ENCODE measurements around the gene UPB1. TPM values are rescaled to one million over a fixed set of nuclear protein-coding genes. Genes with fewer than 3 reads are reported as not detected.

UPB1 gene
- total RNA-seq, 4 donors from 2014 or later: 0.57 TPM; not detected in 3

GRCh38 chr22:24513378-24514240 lies 18.5 kb downstream of the UPB1 start:
- TF ChIP-seq CTCF (IDR thresholded peaks at IDR 0.05): no peak
- no peak for TF ChIP-seq POLR2A (IDR thresholded peaks at IDR 0.05)
- no peak for DNase-seq
- WGBS, 2 donors: 88 to 95% methylated on average over 6 to 8 of the region's 9 CpGs
- Histone ChIP-seq H3K4me1 (peaks cover 10 to 40% (median 16%) of the 10 kb centered on the region in 3 donors), H3K27ac (no peak overlapping the region), H3K27me3 (peaks cover 0 to 31% (median 0%) of the 10 kb centered on the region in 4 donors), H3K4me3 (no peak overlapping the region), H3K36me3 (no peaks in the 10 kb centered on the region), H3K9me3 (no peaks in the 10 kb centered on the region)
- intact Hi-C loops (cut with DNase I): no loop called here

- Histone ChIP-seq H3K4me1 (peaks cover 10 to 40% (median 16%) of the 10 kb centered on the region in 3 donors), H3K27me3 (peaks cover 0 to 31% (median 0%) of the 10 kb centered on the region in 4 donors), H3K27ac (no peak overlapping the region), H3K9me3 (no peaks in the 10 kb centered on the region), H3K36me3 (no peaks in the 10 kb centered on the region), H3K4me3 (no peak overlapping the region)
- 38 to 46% methylated on average over 7 to 8 of the region's 14 CpGs for WGBS, 2 donors
- intact Hi-C loops (cut with DNase I): loop anchor here (5.0 kb wide), 1 partner anchor 92 kb away; no protein-coding TSS in a partner anchor
- no peak for DNase-seq
- no peak for TF ChIP-seq CTCF (IDR thresholded peaks at IDR 0.05)
- no peak for TF ChIP-seq POLR2A (IDR thresholded peaks at IDR 0.05)
Observed at GRCh38 chr22:24514241-24515026, 19.3 kb downstream of the UPB1 start.

- Histone ChIP-seq H3K4me3 (no peak overlapping the region), H3K36me3 (no peaks in the 10 kb centered on the region), H3K27me3 (peaks cover 0 to 31% (median 0%) of the 10 kb centered on the region in 4 donors), H3K4me1 (peaks cover 10 to 37% (median 16%) of the 10 kb centered on the region in 3 donors), H3K9me3 (no peaks in the 10 kb centered on the region), H3K27ac (no peak overlapping the region)
- TF ChIP-seq CTCF (IDR thresholded peaks at IDR 0.05): no peak
- no peak for TF ChIP-seq POLR2A (IDR thresholded peaks at IDR 0.05)
- no peak for DNase-seq
- 98% methylated on average over 5 of the region's 8 CpGs; no CpG with 5 or more reads in 1 of the 2 donors for WGBS, 2 donors
- intact Hi-C loops (cut with DNase I): loop anchor here (5.0 kb wide), 1 partner anchor 93 kb away; no protein-coding TSS in a partner anchor
Observed at GRCh38 chr22:24515027-24515338, 19.9 kb downstream of the UPB1 start.

GRCh38 chr22:24516301-24516737 lies 21.2 kb downstream of the UPB1 start:
- Histone ChIP-seq H3K36me3 (no peaks in the 10 kb centered on the region), H3K4me1 (peaks cover 0 to 25% (median 5%) of the 10 kb centered on the region in 3 donors), H3K27ac (no peak overlapping the region), H3K9me3 (no peaks in the 10 kb centered on the region), H3K4me3 (no peak overlapping the region), H3K27me3 (peaks cover 0 to 31% (median 0%) of the 10 kb centered on the region in 4 donors)
- no peak for TF ChIP-seq POLR2A (IDR thresholded peaks at IDR 0.05)
- TF ChIP-seq CTCF (IDR thresholded peaks at IDR 0.05): no peak
- intact Hi-C loops (cut with DNase I): loop anchor here (5.0 kb wide), 1 partner anchor 94 kb away; no protein-coding TSS in a partner anchor
- no peak for DNase-seq
- WGBS, 2 donors: 11 to 13% methylated on average over 3 of the region's 3 CpGs
